ENCODE results near the gene STC2. TPM values are rescaled to one million over a fixed set of nuclear protein-coding genes. Genes with fewer than 3 reads are reported as not detected.

STC2 gene
- total RNA-seq, 4 donors from 2014 or later = 3.8 to 12.0 (median 8.7) TPM

GRCh38 chr5:173319646-173320045 is 8.6 kb downstream of the STC2 start:
- 86 to 90% methylated on average over 5 of the region's 5 CpGs for WGBS, 2 donors
- H3K9me3 ChIP-seq = no peaks in the 10 kb centered on the region
- intact Hi-C loops (cut with DNase I) = no loop called here
- no peak overlapping the region for H3K4me3 ChIP-seq (replicated peaks in 1 of 3)
- DNase-seq = no peak
- H3K27me3 ChIP-seq = no peaks in the 10 kb centered on the region
- no peaks in the 10 kb centered on the region for H3K36me3 ChIP-seq
- TF ChIP-seq CTCF (IDR thresholded peaks at IDR 0.05) (no peak), POLR2A (IDR thresholded peaks at IDR 0.05) (no peak)
- H3K27ac ChIP-seq = no peak overlapping the region
- H3K4me1 ChIP-seq = peaks cover 23 to 26% of the 10 kb centered on the region in 2 donors

- no peaks in the 10 kb centered on the region for H3K9me3 ChIP-seq
- TF ChIP-seq POLR2A (IDR thresholded peaks at IDR 0.05) = no peak
- TF ChIP-seq CTCF (IDR thresholded peaks at IDR 0.05) = no peak
- intact Hi-C loops (cut with DNase I) = no loop called here
- 80 to 83% methylated on average over 7 of the region's 7 CpGs for WGBS, 2 donors
- H3K27ac ChIP-seq = no peak overlapping the region
- H3K4me3 ChIP-seq (replicated peaks in 1 of 3) = no peak overlapping the region
- DNase-seq = no peak
- H3K4me1 ChIP-seq = peaks cover 19 to 21% of the 10 kb centered on the region in 2 donors
- no peaks in the 10 kb centered on the region for H3K36me3 ChIP-seq
- H3K27me3 ChIP-seq = no peaks in the 10 kb centered on the region
These were observed 9.2 kb downstream of the STC2 start for GRCh38 chr5:173318881-173319620.

GRCh38 chr5:173318330-173318729 is 9.9 kb downstream of the STC2 start:
- peaks cover 15 to 16% of the 10 kb centered on the region in 2 donors for H3K4me1 ChIP-seq
- WGBS, 2 donors = 100% methylated on average over 2 of the region's 2 CpGs

GRCh38 chr5:173317852-173318251 is 10.4 kb downstream of the STC2 start:
- WGBS, 2 donors = 96 to 98% methylated on average over 18 of the region's 18 CpGs
- no peak for DNase-seq
- H3K4me3 ChIP-seq (replicated peaks in 1 of 3) = no peak overlapping the region
- TF ChIP-seq CTCF (IDR thresholded peaks at IDR 0.05) = no peak
- TF ChIP-seq POLR2A (IDR thresholded peaks at IDR 0.05) = no peak
- H3K36me3 ChIP-seq = no peaks in the 10 kb centered on the region
- H3K4me1 ChIP-seq = peaks cover 15 to 16% of the 10 kb centered on the region in 2 donors
- intact Hi-C loops (cut with DNase I) = no loop called here
- H3K27me3 ChIP-seq = no peaks in the 10 kb centered on the region
- H3K27ac ChIP-seq = no peak overlapping the region
- no peaks in the 10 kb centered on the region for H3K9me3 ChIP-seq

More at GRCh38 chr5:173318330-173318729, 9.9 kb downstream of the STC2 start:
- H3K27ac ChIP-seq = no peak overlapping the region
- intact Hi-C loops (cut with DNase I) = no loop called here
- no peak overlapping the region for H3K4me3 ChIP-seq (replicated peaks in 1 of 3)
- no peaks in the 10 kb centered on the region for H3K27me3 ChIP-seq
- no peaks in the 10 kb centered on the region for H3K9me3 ChIP-seq
- H3K36me3 ChIP-seq = no peaks in the 10 kb centered on the region
- no peak for TF ChIP-seq CTCF (IDR thresholded peaks at IDR 0.05)
- TF ChIP-seq POLR2A (IDR thresholded peaks at IDR 0.05) = no peak
- no peak for DNase-seq

GRCh38 chr5:173317091-173317730 is 11.0 kb downstream of the STC2 start:
- WGBS, 2 donors = 92 to 93% methylated on average over 23 of the region's 23 CpGs
- Histone ChIP-seq H3K36me3 (no peaks in the 10 kb centered on the region), H3K9me3 (no peaks in the 10 kb centered on the region), H3K27me3 (no peaks in the 10 kb centered on the region), H3K27ac (no peak overlapping the region), H3K4me3 (replicated peaks in 1 of 3) (no peak overlapping the region), H3K4me1 (peaks cover 15 to 16% of the 10 kb centered on the region in 2 donors)
- no peak for DNase-seq
- TF ChIP-seq POLR2A (IDR thresholded peaks at IDR 0.05) (no peak), CTCF (IDR thresholded peaks at IDR 0.05) (no peak)
- intact Hi-C loops (cut with DNase I) = no loop called here

All from thyroid gland (tissue), 4 donors.